PC-3 (cell line): Measurements from ENCODE around the gene PTEN.

Source experiments
- EZH2 ChIP-seq: fragments of 300-600 bp; sonication (generic); IDR thresholded peaks from one replicate; pipeline ENCODE4 v1.6.1; 2017; ENCODE audit warnings: antibody characterized with exemption, mild to moderate bottlenecking, low read length; ENCODE audit not compliant: unreplicated experiment
- EZH2phosphoT487 ChIP-seq: fragments of 300-600 bp; sonication (generic); IDR thresholded peaks from 2 replicates; pipeline ENCODE4 v1.6.1; 2018; ENCODE audit warnings: mild to moderate bottlenecking, antibody characterized with exemption, low read length, borderline replicate concordance

- TF ChIP-seq EZH2phosphoT487: no peak
- no peak for TF ChIP-seq EZH2
Measured at GRCh38 chr10:87816163-87816897, 47.1 kb upstream of the PTEN start.
